SK-N-SH (cell line): Measurements from ENCODE around the gene SLN. TPM values are rescaled to one million over a fixed set of nuclear protein-coding genes. Genes with fewer than 3 reads are reported as not detected.

Experiments used
- CTCF ChIA-PET: fragments of 300-600, 350-600 bp; formaldehyde crosslinking; extraction: SDS; loops from one replicate; lab custom pipeline; 2021; lab: Yijun Ruan, JAX
- POLR2A ChIA-PET: fragments of 350-600 bp; sonication (Branson Sonifier 250); formaldehyde crosslinking; extraction: SDS; loops from one replicate; lab custom pipeline; 2020; ENCODE audit warnings: antibody characterized with exemption, inconsistent platforms; lab: Yijun Ruan, JAX
- DNase-seq: peaks from one replicate; pipeline ENCODE4 v3.0.0; 2012
- H2AFZ ChIP-seq: fragments of 200-600 bp; sonication (generic); 2 replicates; pipeline ENCODE4 v1.8.1; 2016; ENCODE audit warnings: antibody characterized with exemption, mild to moderate bottlenecking, low read depth
- H3F3A ChIP-seq: fragments of 200-600 bp; sonication (generic); replicated peaks from 2 replicates; pipeline ENCODE3; 2016; ENCODE audit warnings: antibody characterized with exemption, mild to moderate bottlenecking; ENCODE audit not compliant: insufficient read depth
- H3K27ac ChIP-seq, 2 experiments: fragments of 200-500 bp in 1 of 2; fragments of 200-600 bp in 1 of 2; sonication (Bioruptor generic) in 1 of 2; sonication (generic), shearing (Covaris generic) in 1 of 2; 2 replicates each; pipeline versions ENCODE4 v1.5.1 to v1.6.1; 2014 to 2016; ENCODE audit warnings: low read depth in 2 of 2, inconsistent platforms in 1 of 2, low read length in 1 of 2, mild to moderate bottlenecking in 1 of 2, mixed read lengths in 1 of 2
- H3K27me3 ChIP-seq: fragments of 200-600 bp; sonication (generic), shearing (Covaris generic); 2 replicates; pipeline ENCODE4 v1.6.1; 2016; ENCODE audit warnings: mixed run types; ENCODE audit not compliant: insufficient read depth
- H3K36me3 ChIP-seq, 2 experiments: fragments of 200-500 bp in 1 of 2; fragments of 200-600 bp in 1 of 2; sonication (Bioruptor generic) in 1 of 2; sonication (generic) in 1 of 2; replicated peaks in 1 of 2; 2 replicates each; pipeline versions ENCODE3 to v1.5.1; 2014 to 2016; ENCODE audit warnings: low read length in 1 of 2, mild to moderate bottlenecking in 1 of 2; ENCODE audit not compliant: insufficient read depth in 2 of 2, control insufficient read depth in 1 of 2
- H3K4me1 ChIP-seq, 2 experiments: fragments of 200-500 bp in 1 of 2; fragments of 200-600 bp in 1 of 2; sonication (Bioruptor generic) in 1 of 2; sonication (generic), shearing (Covaris generic) in 1 of 2; 2 replicates each; pipeline versions ENCODE4 v1.5.1 to v1.6.1; 2014 to 2016; ENCODE audit warnings: low read depth in 1 of 2, low read length in 1 of 2, mixed run types in 1 of 2; ENCODE audit not compliant: insufficient read depth in 2 of 2, control insufficient read depth in 1 of 2
- H3K4me2 ChIP-seq: fragments of 200-600 bp; sonication (generic), shearing (Covaris generic); 2 replicates; pipeline ENCODE4 v1.6.1; 2017; ENCODE audit warnings: mixed run types
- H3K4me3 ChIP-seq, 2 experiments: fragments of 200-500 bp in 1 of 2; fragments of 200-600 bp in 1 of 2; sonication (Bioruptor generic) in 1 of 2; sonication (generic), shearing (Covaris generic) in 1 of 2; 2 replicates each; pipeline versions ENCODE4 v1.5.1 to v1.8.1; 2014 to 2016; ENCODE audit warnings: low read depth in 2 of 2, inconsistent platforms in 1 of 2, low read length in 1 of 2, mild to moderate bottlenecking in 1 of 2, mixed read lengths in 1 of 2, moderate library complexity in 1 of 2
- H3K79me2 ChIP-seq: fragments of 200-600 bp; sonication (generic); 2 replicates; pipeline ENCODE4 v1.8.1; 2017; ENCODE audit warnings: mild to moderate bottlenecking; ENCODE audit not compliant: insufficient read depth
- H3K9ac ChIP-seq: fragments of 200-600 bp; sonication (generic); 2 replicates; pipeline ENCODE4 v1.6.1; 2017; ENCODE audit warnings: mixed run types
- H3K9me2 ChIP-seq: fragments of 200-600 bp; sonication (generic); 2 replicates; pipeline ENCODE4 v1.6.1; 2017; ENCODE audit warnings: mixed run types
- H3K9me3 ChIP-seq: fragments of 200-600 bp; sonication (generic); 2 replicates; pipeline ENCODE4 v1.6.1; 2017; ENCODE audit warnings: mixed run types, mild to moderate bottlenecking, moderate library complexity
- H4K20me1 ChIP-seq: fragments of 200-600 bp; sonication (generic); 2 replicates; pipeline ENCODE4 v1.6.1; 2017; ENCODE audit warnings: mild to moderate bottlenecking, mixed run types; ENCODE audit not compliant: insufficient read depth
- CHD2 ChIP-seq: fragments of 150-350 bp; IDR thresholded peaks from 2 replicates; pipeline ENCODE4 v1.6.1; 2018; ENCODE audit warnings: low read length; ENCODE audit not compliant: partially characterized antibody
- CTCF ChIP-seq: fragments of 200-600 bp; sonication (generic); IDR thresholded peaks from 2 replicates; pipeline ENCODE4 v1.6.1; 2017; ENCODE audit warnings: antibody characterized with exemption, mild to moderate bottlenecking, moderate library complexity
- ELF1 ChIP-seq: IDR thresholded peaks from 2 replicates; pipeline ENCODE4 v1.4.0; 2012
- EP300 ChIP-seq, 2 experiments: IDR thresholded peaks; 2 replicates each; pipeline versions ENCODE4 v1.4.0 to v1.6.1; 2012; ENCODE audit warnings: borderline replicate concordance in 1 of 2, low read depth in 1 of 2, low read length in 1 of 2
- EZH2phosphoT487 ChIP-seq: fragments of 200-600 bp; sonication (generic); IDR thresholded peaks from 2 replicates; pipeline ENCODE4 v1.6.1; 2017; ENCODE audit warnings: low read depth, mixed run types, mild to moderate bottlenecking, antibody characterized with exemption, moderate library complexity, borderline replicate concordance
- FOSL2 ChIP-seq: IDR thresholded peaks from 2 replicates; pipeline ENCODE4 v1.4.0; 2012; ENCODE audit warnings: low read depth, mild to moderate bottlenecking, moderate library complexity, borderline replicate concordance
- FOXJ3 ChIP-seq: sonication (generic); formaldehyde crosslinking; IDR thresholded peaks from 2 replicates; pipeline ENCODE4 v1.5.1; 2020; ENCODE audit warnings: mild to moderate bottlenecking, missing genetic modification reagents
- FOXM1 ChIP-seq: IDR thresholded peaks from 2 replicates; pipeline ENCODE4 v1.4.0; 2012; ENCODE audit warnings: low read depth, mild to moderate bottlenecking
- GABPA ChIP-seq: IDR thresholded peaks from 2 replicates; pipeline ENCODE4 v1.4.0; 2012; ENCODE audit warnings: low read depth, mild to moderate bottlenecking
- GATA2 ChIP-seq: sonication (generic); formaldehyde crosslinking; IDR thresholded peaks from 2 replicates; pipeline ENCODE4 v1.5.0; 2020; ENCODE audit warnings: mild to moderate bottlenecking, missing genetic modification reagents
- IRF3 ChIP-seq: fragments of 150-350 bp; IDR thresholded peaks from 2 replicates; pipeline ENCODE4 v1.6.1; 2016; ENCODE audit warnings: mild to moderate bottlenecking, low read depth, low read length
- JUND ChIP-seq: IDR thresholded peaks from 2 replicates; pipeline ENCODE4 v1.4.0; 2012
- MAX ChIP-seq: IDR thresholded peaks from 2 replicates; pipeline ENCODE4 v1.4.0; 2012; ENCODE audit warnings: low read depth
- MXI1 ChIP-seq: IDR thresholded peaks from 2 replicates; pipeline ENCODE4 v1.6.1; 2012; ENCODE audit warnings: mild to moderate bottlenecking, low read depth, low read length, improper control_type of control experiment
- NRF1 ChIP-seq: IDR thresholded peaks from 2 replicates; pipeline ENCODE4 v1.6.1; 2012; ENCODE audit warnings: low read depth, mild to moderate bottlenecking, low read length
- PBX3 ChIP-seq: IDR thresholded peaks from 2 replicates; pipeline ENCODE4; 2012
- POLR2AphosphoS5 ChIP-seq: IDR thresholded peaks from 2 replicates; pipeline ENCODE4 v1.6.1; 2012; ENCODE audit warnings: low read depth, low read length
- RAD21 ChIP-seq: IDR thresholded peaks from 2 replicates; pipeline ENCODE4 v1.6.1; 2012; ENCODE audit warnings: mild to moderate bottlenecking, low read length
- RCOR1 ChIP-seq: fragments of 150-350 bp; IDR thresholded peaks from 2 replicates; pipeline ENCODE4 v1.6.1; 2017; ENCODE audit warnings: antibody characterized with exemption, low read length
- REST ChIP-seq: IDR thresholded peaks from 2 replicates; pipeline ENCODE4 v1.6.1; 2012; ENCODE audit warnings: mild to moderate bottlenecking, low read depth, low read length, moderate library complexity
- RFX5 ChIP-seq: IDR thresholded peaks from 2 replicates; pipeline ENCODE4 v1.6.1; 2012; ENCODE audit warnings: mild to moderate bottlenecking, improper control_type of control experiment, low read length
- RXRA ChIP-seq: IDR thresholded peaks from 2 replicates; pipeline ENCODE4 v1.4.0; 2012; ENCODE audit warnings: low read depth, mild to moderate bottlenecking, borderline replicate concordance
- SMC3 ChIP-seq: IDR thresholded peaks from 2 replicates; pipeline ENCODE4 v1.6.1; 2012; ENCODE audit warnings: low read depth, low read length, improper control_type of control experiment
- TAF1 ChIP-seq: IDR thresholded peaks from 2 replicates; pipeline ENCODE4 v1.6.1; 2012; ENCODE audit warnings: low read depth, mild to moderate bottlenecking, low read length, moderate library complexity, borderline replicate concordance
- TCF12 ChIP-seq: IDR thresholded peaks from 2 replicates; pipeline ENCODE4 v1.4.0; 2012
- TEAD4 ChIP-seq: IDR thresholded peaks from 2 replicates; pipeline ENCODE4 v1.4.0; 2012; ENCODE audit warnings: mild to moderate bottlenecking, borderline replicate concordance; ENCODE audit not compliant: insufficient read depth
- WGBS: methylation state at CpG from one replicate; pipeline ENCODE4 v1.1.6; 2017; ENCODE audit warnings: low lambda C conversion rate; 5-methylcytosine and 5-hydroxymethylcytosine counted together
- polyA plus RNA-seq, 3 experiments: library from polyadenylated mRNA; depleted of rRNA; stranded (reverse); fragments of >200 nt; gene quantifications; 2 replicates each; pipeline ENCODE4 v1.2.3, GENCODE V29; 2012

The SLN gene
- polyA plus RNA-seq, 1 of the 3 experiments (the other 2 are of a cell fraction), result not detected

GRCh38 chr11:107697291-107697690 lies 14.6 kb downstream of the SLN start (continued):
- no peak for TF ChIP-seq MXI1

- 0% methylated on average over 1 of the region's 1 CpG for WGBS
- Histone ChIP-seq H3K9me2 (no peaks in the 10 kb centered on the region), H3K4me3 (no peak overlapping the region), H2AFZ (no peak overlapping the region), H4K20me1 (no peaks in the 10 kb centered on the region), H3K27ac (peak overlapping the region in 1 of 2 experiments; percentile 81; a peak in 3 of 4 replicates), H3F3A (peaks cover 32% of the 10 kb centered on the region), H3K79me2 (no peaks in the 10 kb centered on the region), H3K9ac (no peak overlapping the region), H3K9me3 (no peaks in the 10 kb centered on the region), H3K4me2 (peak overlapping the region; percentile 48), H3K27me3 (no peaks in the 10 kb centered on the region), H3K4me1 (peaks cover 0 to 14% of the 10 kb centered on the region in 2 experiments; a peak in 2 of 4 replicates), H3K36me3 (no peaks in the 10 kb centered on the region)
- no peak for DNase-seq
- CTCF ChIA-PET, result interaction anchor here (0.7 to 1.5 kb wide), 3 partner anchors 12 to 147 kb away, joined by 3 to 6 read pairs (median 3); no protein-coding TSS in a partner anchor
- POLR2A ChIA-PET, result no interaction called here
- TF ChIP-seq REST (no peak), JUND (peak; percentile 98), CTCF (no peak), SMC3 (no peak), RXRA (peak; percentile 65; the same call in 1 of the 2 replicates), ELF1 (0 out of 2 replicates have a peak, but pooled peaks have one; percentile 42), MAX (no peak), EZH2phosphoT487 (no peak), IRF3 (no peak), CHD2 (no peak), NRF1 (no peak), TAF1 (no peak), FOXM1 (peak; percentile 9; the same call in 1 of the 2 replicates), RAD21 (no peak), MXI1 (no peak), RCOR1 (no peak), GATA2 (no peak), EP300 (IDR thresholded peaks at IDR 0.05; ENCODE audit: borderline replicate concordance in 1 of 2, low read depth in 1 of 2, low read length in 1 of 2) (peak in 1 of 2 experiments; percentile 80; a peak in 2 of 4 replicates), FOXJ3 (no peak), TEAD4 (peak; percentile 72), GABPA (peak; percentile 31; the same call in 1 of the 2 replicates), FOSL2 (peak; percentile 97), RFX5 (no peak), PBX3 (peak; percentile 74), TCF12 (peak; percentile 95), POLR2AphosphoS5 (peak; percentile 63; the same call in 1 of the 2 replicates)
Observed at GRCh38 chr11:107696140-107696539, 15.7 kb downstream of the SLN start.
